Cardiac ventricle fibroblast (primary cell): ENCODE data around the gene MEF2C. TPM values are rescaled to one million over a fixed set of nuclear protein-coding genes. Genes with fewer than 3 reads are reported as not detected.

Experiments
- total RNA-seq: library from RNA; depleted of rRNA; stranded (reverse); fragments of >200 nt; gene quantifications from 2 replicates; pipeline ENCODE4 v1.2.3, GENCODE V29; 2015

The MEF2C gene
- 8.3 and 11.5 TPM in 2 replicates for total RNA-seq

GRCh38 chr5:88883059-88883835, at the start of gene MEF2C:
TSS of gene MEF2C (minus strand) at chr5:88883184. CDS start at chr5:88823788, 59,396 bp downstream.

